CD14-positive monocyte (primary cell): ENCODE data around the gene WDFY4. TPM values are rescaled to one million over a fixed set of nuclear protein-coding genes. Genes with fewer than 3 reads are reported as not detected.

Experiments
- DNase-seq, 3 donors: peaks; one replicate each; pipeline ENCODE4 v3.0.0-alpha.2; 2011 to 2022
- H2AFZ ChIP-seq: 2 replicates; pipeline ENCODE4 v1.6.0; 2012; ENCODE audit warnings: mild to moderate bottlenecking, low read depth, low read length, inconsistent platforms; ENCODE audit not compliant: insufficient read depth, poor library complexity, severe bottlenecking
- H3K27ac ChIP-seq, 2 donors: 1 replicate in 1 of 2; 2 replicates in 1 of 2; pipeline ENCODE4 v1.5.1; 2012 to 2013; ENCODE audit warnings: low read length in 2 of 2, control low read depth in 1 of 2, inconsistent platforms in 1 of 2, low read depth in 1 of 2, mild to moderate bottlenecking in 1 of 2
- H3K27me3 ChIP-seq, 2 donors: one replicate each; pipeline versions ENCODE4 v1.6.0 to v1.6.1; 2011 to 2013; ENCODE audit warnings: low read length in 2 of 2; ENCODE audit not compliant: control insufficient read depth in 2 of 2, insufficient read depth in 2 of 2
- H3K36me3 ChIP-seq, 2 donors: replicated peaks in 1 of 2; 1 replicate in 1 of 2; 2 replicates in 1 of 2; pipeline versions ENCODE4 v1.5.1 to v1.6.1; 2012 to 2013; ENCODE audit warnings: low read length in 2 of 2, control low read depth in 1 of 2, inconsistent platforms in 1 of 2, mild to moderate bottlenecking in 1 of 2; ENCODE audit not compliant: insufficient read depth in 2 of 2, control insufficient read depth in 1 of 2
- H3K4me1 ChIP-seq, 2 donors: 1 replicate in 1 of 2; 2 replicates in 1 of 2; pipeline versions ENCODE4 v1.5.1 to v1.6.1; 2012 to 2013; ENCODE audit warnings: low read length in 2 of 2, control low read depth in 1 of 2, inconsistent platforms in 1 of 2, mild to moderate bottlenecking in 1 of 2, moderate library complexity in 1 of 2; ENCODE audit not compliant: insufficient read depth in 2 of 2, control insufficient read depth in 1 of 2
- H3K4me2 ChIP-seq: replicated peaks from 2 replicates; pipeline ENCODE3; 2012; ENCODE audit warnings: low read length, moderate library complexity, mild to moderate bottlenecking; ENCODE audit not compliant: poor library complexity, severe bottlenecking; ENCODE audit errors: extremely low read depth
- H3K4me3 ChIP-seq, 3 experiments: fragments of 200-600 bp in 1 of 3; sonication (generic) in 1 of 3; replicated peaks in 1 of 3; 1 replicate in 2 of 3; 2 replicates in 1 of 3; pipeline ENCODE4 v1.5.1; 2011 to 2013; ENCODE audit warnings: low read length in 3 of 3, mild to moderate bottlenecking in 3 of 3, control low read depth in 2 of 3, low read depth in 2 of 3, inconsistent platforms in 1 of 3, moderate library complexity in 1 of 3
- H3K79me2 ChIP-seq: 2 replicates; pipeline ENCODE4 v1.6.0; 2012; ENCODE audit warnings: mild to moderate bottlenecking, control low read depth, inconsistent platforms, low read length, moderate library complexity; ENCODE audit not compliant: insufficient read depth
- H3K9ac ChIP-seq: 2 replicates; pipeline ENCODE4 v1.6.0; 2017; ENCODE audit warnings: low read length, mild to moderate bottlenecking; ENCODE audit not compliant: insufficient read depth, poor library complexity, severe bottlenecking
- H3K9me3 ChIP-seq, 2 donors: replicated peaks in 1 of 2; 1 replicate in 1 of 2; 2 replicates in 1 of 2; pipeline versions ENCODE4 v1.5.1 to v1.6.1; 2012 to 2013; ENCODE audit warnings: low read length in 2 of 2, control low read depth in 1 of 2; ENCODE audit not compliant: control insufficient read depth in 1 of 2, insufficient read depth in 1 of 2
- H4K20me1 ChIP-seq: 2 replicates; pipeline ENCODE4 v1.6.0; 2012; ENCODE audit warnings: mild to moderate bottlenecking, low read length, control low read depth, moderate library complexity; ENCODE audit not compliant: insufficient read depth
- H3K27ac Mint-ChIP-seq, 7 donors: one replicate each; pipeline ENCODE4 v1.8.0; 2020; ENCODE audit warnings: mild to moderate bottlenecking in 7 of 7, mixed read lengths in 7 of 7, moderate library complexity in 6 of 7, inconsistent platforms in 2 of 7
- H3K27me3 Mint-ChIP-seq, 3 donors: one replicate each; pipeline ENCODE4 v1.8.0; 2021 to 2022; ENCODE audit warnings: low read depth in 3 of 3, mild to moderate bottlenecking in 3 of 3, mixed read lengths in 3 of 3, moderate library complexity in 3 of 3, inconsistent platforms in 1 of 3
- H3K36me3 Mint-ChIP-seq, 2 donors: one replicate each; pipeline ENCODE4 v1.8.0; 2020; ENCODE audit warnings: mixed read lengths in 2 of 2, inconsistent platforms in 1 of 2, mild to moderate bottlenecking in 1 of 2
- H3K4me1 Mint-ChIP-seq: one replicate; pipeline ENCODE4 v1.8.0; 2020; ENCODE audit warnings: mild to moderate bottlenecking, mixed read lengths
- H3K4me3 Mint-ChIP-seq, 2 donors: one replicate each; pipeline ENCODE4 v1.8.0; 2020; ENCODE audit warnings: mild to moderate bottlenecking in 2 of 2, mixed read lengths in 2 of 2, moderate library complexity in 1 of 2
- H3K9me3 Mint-ChIP-seq, 7 donors: one replicate each; pipeline ENCODE4 v1.8.0; 2020 to 2022; ENCODE audit warnings: mixed read lengths in 7 of 7, mild to moderate bottlenecking in 6 of 7, moderate library complexity in 6 of 7, inconsistent platforms in 2 of 7
- WGBS: methylation state at CpG from one replicate; pipeline ENCODE4 v1.1.5; 2013; ENCODE audit warnings: missing lambda C conversion rate; ENCODE audit not compliant: insufficient coverage; 5-methylcytosine and 5-hydroxymethylcytosine counted together
- intact Hi-C, 2 donors: fragments of 100-400 bp; cut with micrococcal nuclease; formaldehyde crosslinking; loops; one replicate each; pipeline versions ENCODE4 v1.15.0 to v1.15.1; 2023
- polyA plus RNA-seq, 3 donors: library from polyadenylated mRNA; depleted of rRNA in 1 of 3; unstranded in 2 of 3; stranded (reverse) in 1 of 3; fragments of 300-500 nt in 2 of 3; fragments of >200 nt in 1 of 3; fragmentation: Illumina TruSeq in 2 of 3; gene quantifications; 1 replicate in 2 of 3; 2 replicates in 1 of 3; pipeline ENCODE4 v1.2.3, GENCODE V29; 2012 to 2021
- TF ChIP-seq, protein P1 (sequence below): fragments of 200-600 bp; IDR thresholded peaks from one replicate; pipeline ENCODE4 v1.8.0; 2022; ENCODE audit warnings: antibody characterized with exemption, mild to moderate bottlenecking

Gene WDFY4
- polyA plus RNA-seq, 3 donors: 7.5 to 36.1 (median 9.8) TPM

GRCh38 chr10:48818081-48818480 is 133.4 kb downstream of the WDFY4 start:
- no CpG with 5 or more reads among the region's 2 CpGs for WGBS
- H3K36me3 Mint-ChIP-seq: peaks cover 72 to 88% of the 10 kb centered on the region in 2 donors
- peaks cover 0 to 2% (median 0%) of the 10 kb centered on the region in 3 donors for H3K27me3 Mint-ChIP-seq
- Histone ChIP-seq H2AFZ (no peak overlapping the region), H3K79me2 (no peaks in the 10 kb centered on the region), H3K27me3 (no peaks in the 10 kb centered on the region), H3K4me2 (no peak overlapping the region), H3K36me3 (peaks cover 80 to 99% of the 10 kb centered on the region in 2 donors), H4K20me1 (no peaks in the 10 kb centered on the region), H3K27ac (peak overlapping the region in 1 of 2 donors; percentile 9), H3K4me1 (no peaks in the 10 kb centered on the region), H3K4me3 (no peak overlapping the region), H3K9me3 (no peaks in the 10 kb centered on the region), H3K9ac (no peak overlapping the region)
- no peaks in the 10 kb centered on the region for H3K4me1 Mint-ChIP-seq
- intact Hi-C loops: no loop called here
- H3K9me3 Mint-ChIP-seq: no peaks in the 10 kb centered on the region
- peak overlapping the region in 4 of 7 donors; percentile 15 to 79 (median 58) for H3K27ac Mint-ChIP-seq
- TF ChIP-seq, protein P1, sequence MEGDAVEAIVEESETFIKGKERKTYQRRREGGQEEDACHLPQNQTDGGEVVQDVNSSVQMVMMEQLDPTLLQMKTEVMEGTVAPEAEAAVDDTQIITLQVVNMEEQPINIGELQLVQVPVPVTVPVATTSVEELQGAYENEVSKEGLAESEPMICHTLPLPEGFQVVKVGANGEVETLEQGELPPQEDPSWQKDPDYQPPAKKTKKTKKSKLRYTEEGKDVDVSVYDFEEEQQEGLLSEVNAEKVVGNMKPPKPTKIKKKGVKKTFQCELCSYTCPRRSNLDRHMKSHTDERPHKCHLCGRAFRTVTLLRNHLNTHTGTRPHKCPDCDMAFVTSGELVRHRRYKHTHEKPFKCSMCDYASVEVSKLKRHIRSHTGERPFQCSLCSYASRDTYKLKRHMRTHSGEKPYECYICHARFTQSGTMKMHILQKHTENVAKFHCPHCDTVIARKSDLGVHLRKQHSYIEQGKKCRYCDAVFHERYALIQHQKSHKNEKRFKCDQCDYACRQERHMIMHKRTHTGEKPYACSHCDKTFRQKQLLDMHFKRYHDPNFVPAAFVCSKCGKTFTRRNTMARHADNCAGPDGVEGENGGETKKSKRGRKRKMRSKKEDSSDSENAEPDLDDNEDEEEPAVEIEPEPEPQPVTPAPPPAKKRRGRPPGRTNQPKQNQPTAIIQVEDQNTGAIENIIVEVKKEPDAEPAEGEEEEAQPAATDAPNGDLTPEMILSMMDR: no peak
- no peak overlapping the region for H3K4me3 Mint-ChIP-seq
- DNase-seq: no peak

DNA sequence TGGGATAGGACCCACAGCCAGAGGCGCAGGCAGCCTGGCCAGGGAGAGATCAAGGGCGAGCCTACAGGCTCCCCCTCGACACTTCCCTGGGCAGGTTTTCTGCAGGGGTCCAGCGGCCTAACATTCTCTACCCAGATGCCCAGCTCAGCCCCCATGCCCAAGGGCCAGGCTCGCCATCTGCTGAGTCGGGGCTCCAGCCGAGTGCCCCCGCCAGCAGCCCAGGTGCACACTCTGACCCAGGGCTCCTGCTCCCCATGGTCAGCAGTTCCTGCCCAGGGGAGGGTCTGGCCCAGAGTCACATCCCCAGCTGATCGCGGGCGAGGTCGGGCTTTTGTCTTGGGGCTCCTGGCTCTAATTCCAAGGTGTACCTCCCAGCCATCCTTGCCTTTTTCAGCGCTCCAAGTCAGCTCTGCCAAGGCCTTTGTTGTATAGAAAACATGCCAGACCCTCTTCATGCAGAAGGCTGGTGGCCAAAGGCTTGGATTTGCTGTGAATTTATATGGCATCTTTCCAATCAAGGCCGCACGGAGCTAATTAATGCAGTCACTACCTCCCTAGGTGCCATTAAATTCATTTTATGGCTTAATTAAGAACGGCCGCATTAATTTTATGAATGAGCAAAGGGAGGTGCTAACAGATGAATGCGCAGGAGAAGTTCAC is 134.3 kb downstream of the WDFY4 start:
- intact Hi-C loops: no loop called here
- no peak overlapping the region for H3K4me3 Mint-ChIP-seq
- no peak overlapping the region for H3K4me3 ChIP-seq
- H3K79me2 ChIP-seq: no peaks in the 10 kb centered on the region
- no peak overlapping the region for H3K27ac ChIP-seq
- H3K27ac Mint-ChIP-seq: no peak overlapping the region
- TF ChIP-seq, protein P1: no peak
- no peak for DNase-seq
- H4K20me1 ChIP-seq: no peaks in the 10 kb centered on the region
- no peaks in the 10 kb centered on the region for H3K4me1 Mint-ChIP-seq
- peaks cover 74 to 93% of the 10 kb centered on the region in 2 donors for H3K36me3 Mint-ChIP-seq
- peaks cover 0 to 2% (median 0%) of the 10 kb centered on the region in 3 donors for H3K27me3 Mint-ChIP-seq
- peaks cover 79 to 99% of the 10 kb centered on the region in 2 donors for H3K36me3 ChIP-seq
- H3K4me1 ChIP-seq: no peaks in the 10 kb centered on the region
- H3K4me2 ChIP-seq: no peak overlapping the region
- H2AFZ ChIP-seq: no peak overlapping the region
- no peaks in the 10 kb centered on the region for H3K9me3 Mint-ChIP-seq
- no peaks in the 10 kb centered on the region for H3K27me3 ChIP-seq
- no peaks in the 10 kb centered on the region for H3K9me3 ChIP-seq
- WGBS: 96% methylated on average over 13 of the region's 18 CpGs
- H3K9ac ChIP-seq: no peak overlapping the region
